ENCODE results near the gene RNASE12. TPM values are rescaled to one million over a fixed set of nuclear protein-coding genes. Genes with fewer than 3 reads are reported as not detected.

Gene RNASE12
- not detected for total RNA-seq

GRCh38 chr14:20591235-20591634 lies at the start of gene RNASE12:
TSS of gene RNASE12 (minus strand) at chr14:20591376. CDS start at chr14:20590723, 653 bp downstream.
- Mint-ChIP-seq H3K27me3 (ENCODE audit: low read depth) (no peaks in the 10 kb centered on the region), H3K9me3 (no peaks in the 10 kb centered on the region), H3K36me3 (ENCODE audit: low read depth) (no peaks in the 10 kb centered on the region), H3K27ac (no peak within 1 kb of the TSS), H3K4me3 (no peak within 1 kb of the TSS), H3K4me1 (ENCODE audit: low read depth) (peaks cover 4% of the 10 kb centered on the region)
- no peak for DNase-seq
- intact Hi-C loops (cut with micrococcal nuclease) = no loop called here
- CTCF ChIA-PET = no interaction called here

- CTCF ChIA-PET = interaction anchor here (0.8 to 3.6 kb wide), 6 partner anchors 11 to 58 kb away, joined by 3 to 23 read pairs (median 6); no protein-coding TSS in a partner anchor
- intact Hi-C loops (cut with micrococcal nuclease) = loop anchor here (1.0 to 5.0 kb wide), 8 partner anchors 8 to 339 kb away; partner anchors contain the start of genes PIP4P1 and RNASE6
- peak; percentile 83 for DNase-seq
- peaks cover 4% of the 10 kb centered on the region for H3K36me3 Mint-ChIP-seq (ENCODE audit: low read depth)
- peaks cover 33% of the 10 kb centered on the region for H3K4me1 Mint-ChIP-seq (ENCODE audit: low read depth)
- H3K9me3 Mint-ChIP-seq = no peaks in the 10 kb centered on the region
- peak overlapping the region; percentile 79 for H3K4me3 Mint-ChIP-seq
- peak overlapping the region; percentile 89 for H3K27ac Mint-ChIP-seq
- peaks cover 33% of the 10 kb centered on the region for H3K27me3 Mint-ChIP-seq (ENCODE audit: low read depth)
Observed at GRCh38 chr14:20632831-20633691, 41.9 kb upstream of the RNASE12 start.

GRCh38 chr14:20632448-20632830 lies 41.3 kb upstream of the RNASE12 start:
- intact Hi-C loops (cut with micrococcal nuclease) = loop anchor here (1.0 to 5.0 kb wide), 4 partner anchors 36 to 340 kb away; partner anchors contain the start of genes PIP4P1 and RNASE6

GRCh38 chr14:20631880-20632389 lies 40.8 kb upstream of the RNASE12 start:
- DNase-seq = peak; percentile 35
- Mint-ChIP-seq H3K27me3 (ENCODE audit: low read depth) (peaks cover 36% of the 10 kb centered on the region), H3K27ac (peak overlapping the region; percentile 56), H3K36me3 (ENCODE audit: low read depth) (peaks cover 4% of the 10 kb centered on the region), H3K9me3 (no peaks in the 10 kb centered on the region), H3K4me3 (peak overlapping the region; percentile 79), H3K4me1 (ENCODE audit: low read depth) (peaks cover 44% of the 10 kb centered on the region)
- CTCF ChIA-PET = interaction anchor here (0.8 to 3.6 kb wide), 10 partner anchors 10 to 339 kb away, joined by 3 to 23 read pairs (median 5); no protein-coding TSS in a partner anchor
- intact Hi-C loops (cut with micrococcal nuclease) = loop anchor here (1.0 to 5.0 kb wide), 5 partner anchors 19 to 340 kb away; partner anchors contain the start of genes PIP4P1 and RNASE6

More at GRCh38 chr14:20632448-20632830, 41.3 kb upstream of the RNASE12 start:
- DNase-seq = no peak
- peak overlapping the region; percentile 89 for H3K27ac Mint-ChIP-seq
- H3K4me1 Mint-ChIP-seq (ENCODE audit: low read depth) = peaks cover 39% of the 10 kb centered on the region
- peaks cover 34% of the 10 kb centered on the region for H3K27me3 Mint-ChIP-seq (ENCODE audit: low read depth)
- H3K9me3 Mint-ChIP-seq = no peaks in the 10 kb centered on the region
- peak overlapping the region; percentile 79 for H3K4me3 Mint-ChIP-seq
- CTCF ChIA-PET = interaction anchor here (0.8 to 3.6 kb wide), 7 partner anchors 10 to 338 kb away, joined by 3 to 23 read pairs (median 6); no protein-coding TSS in a partner anchor
- peaks cover 4% of the 10 kb centered on the region for H3K36me3 Mint-ChIP-seq (ENCODE audit: low read depth)

GRCh38 chr14:20631023-20631879 lies 40.1 kb upstream of the RNASE12 start:
- Mint-ChIP-seq H3K9me3 (no peaks in the 10 kb centered on the region), H3K4me3 (peak overlapping the region; percentile 79), H3K27me3 (ENCODE audit: low read depth) (peaks cover 41% of the 10 kb centered on the region), H3K4me1 (ENCODE audit: low read depth) (peaks cover 51% of the 10 kb centered on the region), H3K36me3 (ENCODE audit: low read depth) (peaks cover 4% of the 10 kb centered on the region), H3K27ac (peak overlapping the region; percentile 80)
- intact Hi-C loops (cut with micrococcal nuclease) = loop anchor here (1.0 to 5.0 kb wide), 3 partner anchors 18 to 341 kb away; partner anchors contain the start of gene RNASE6
- peak; percentile 61 for DNase-seq
- CTCF ChIA-PET = interaction anchor here (0.6 to 3.6 kb wide), 12 partner anchors 16 to 339 kb away, joined by 3 to 23 read pairs (median 4); partner anchors contain the start of gene ANG

GRCh38 chr14:20630340-20631022 lies 39.3 kb upstream of the RNASE12 start:
- Mint-ChIP-seq H3K27ac (peak overlapping the region; percentile 80), H3K4me3 (peak overlapping the region; percentile 77), H3K4me1 (ENCODE audit: low read depth) (peaks cover 58% of the 10 kb centered on the region), H3K36me3 (ENCODE audit: low read depth) (peaks cover 4% of the 10 kb centered on the region), H3K9me3 (no peaks in the 10 kb centered on the region), H3K27me3 (ENCODE audit: low read depth) (peaks cover 38% of the 10 kb centered on the region)
- DNase-seq = peak; percentile 76
- intact Hi-C loops (cut with micrococcal nuclease) = loop anchor here (1.0 to 5.0 kb wide), 3 partner anchors 17 to 342 kb away; partner anchors contain the start of gene RNASE6
- CTCF ChIA-PET = interaction anchor here (0.6 to 3.6 kb wide), 9 partner anchors 16 to 329 kb away, joined by 3 to 23 read pairs (median 4); partner anchors contain the start of gene ANG

GRCh38 chr14:20628063-20628854 lies 37.1 kb upstream of the RNASE12 start:
- Mint-ChIP-seq H3K9me3 (no peaks in the 10 kb centered on the region), H3K4me1 (ENCODE audit: low read depth) (peaks cover 75% of the 10 kb centered on the region), H3K27ac (no peak overlapping the region), H3K27me3 (ENCODE audit: low read depth) (peaks cover 39% of the 10 kb centered on the region), H3K36me3 (ENCODE audit: low read depth) (peaks cover 4% of the 10 kb centered on the region), H3K4me3 (no peak overlapping the region)
- intact Hi-C loops (cut with micrococcal nuclease) = no loop called here
- CTCF ChIA-PET = interaction anchor here (1.4 kb wide), 1 partner anchor 18 kb away, joined by 4 read pairs; no protein-coding TSS in a partner anchor
- no peak for DNase-seq

- peak; percentile 21 for DNase-seq
- Mint-ChIP-seq H3K9me3 (no peaks in the 10 kb centered on the region), H3K4me3 (no peak overlapping the region), H3K4me1 (ENCODE audit: low read depth) (peaks cover 75% of the 10 kb centered on the region), H3K36me3 (ENCODE audit: low read depth) (peaks cover 2% of the 10 kb centered on the region), H3K27ac (no peak overlapping the region), H3K27me3 (ENCODE audit: low read depth) (peaks cover 34% of the 10 kb centered on the region)
- intact Hi-C loops (cut with micrococcal nuclease) = no loop called here
- CTCF ChIA-PET = interaction anchor here (1.4 kb wide), 1 partner anchor 18 kb away, joined by 4 read pairs; no protein-coding TSS in a partner anchor
Observed at GRCh38 chr14:20627346-20628027, 36.3 kb upstream of the RNASE12 start.

GRCh38 chr14:20626274-20626673 lies 35.1 kb upstream of the RNASE12 start:
- CTCF ChIA-PET = no interaction called here
- peaks cover 31% of the 10 kb centered on the region for H3K27me3 Mint-ChIP-seq (ENCODE audit: low read depth)

GRCh38 chr14:20624495-20625070 lies 33.4 kb upstream of the RNASE12 start:
- Mint-ChIP-seq H3K27ac (peak overlapping the region; percentile 75), H3K36me3 (ENCODE audit: low read depth) (no peaks in the 10 kb centered on the region), H3K4me3 (peak overlapping the region; percentile 76), H3K9me3 (peaks cover 3% of the 10 kb centered on the region), H3K27me3 (ENCODE audit: low read depth) (peaks cover 21% of the 10 kb centered on the region), H3K4me1 (ENCODE audit: low read depth) (peaks cover 65% of the 10 kb centered on the region)
- CTCF ChIA-PET = interaction anchor here (3.6 kb wide), 1 partner anchor 11 kb away, joined by 23 read pairs; no protein-coding TSS in a partner anchor
- intact Hi-C loops (cut with micrococcal nuclease) = loop anchor here (1.0 to 2.0 kb wide), 4 partner anchors 9 to 59 kb away; no protein-coding TSS in a partner anchor
- DNase-seq = peak; percentile 70

More at GRCh38 chr14:20626274-20626673, 35.1 kb upstream of the RNASE12 start:
- Mint-ChIP-seq H3K4me1 (ENCODE audit: low read depth) (peaks cover 74% of the 10 kb centered on the region), H3K27ac (no peak overlapping the region), H3K4me3 (peak overlapping the region; percentile 76), H3K9me3 (peaks cover 3% of the 10 kb centered on the region), H3K36me3 (ENCODE audit: low read depth) (peaks cover 2% of the 10 kb centered on the region)
- intact Hi-C loops (cut with micrococcal nuclease) = no loop called here
- DNase-seq = peak; percentile 27
